ENCODE measurements around the gene MED10. TPM values are rescaled to one million over a fixed set of nuclear protein-coding genes. Genes with fewer than 3 reads are reported as not detected.

MED10 gene
- polyA plus RNA-seq, 1 donor from 2014 or later = 37.9 TPM

GRCh38 chr5:6423327-6424109 lies 45.2 kb upstream of the MED10 start:
- Histone ChIP-seq H3K79me2 (replicated peaks; ENCODE audit: insufficient read depth, low read length) (no peaks in the 10 kb centered on the region), H3K27me3 (ENCODE audit: insufficient read depth, low read depth, low read length) (no peaks in the 10 kb centered on the region), H3K9me2 (ENCODE audit: insufficient read depth, low read length) (no peaks in the 10 kb centered on the region), H3F3A (ENCODE audit: insufficient read depth, low read length, poor library complexity, severe bottlenecking) (no peaks in the 10 kb centered on the region), H3K9ac (ENCODE audit: low read length) (no peak overlapping the region), H3K36me3 (ENCODE audit: insufficient read depth, low read length) (no peaks in the 10 kb centered on the region), H3K9me3 (ENCODE audit: low read length) (no peaks in the 10 kb centered on the region), H3K27ac (ENCODE audit: low read length) (no peak overlapping the region), H4K20me1 (ENCODE audit: insufficient read depth) (no peaks in the 10 kb centered on the region), H3K4me3 (ENCODE audit: low read length) (no peak overlapping the region), H2AFZ (ENCODE audit: low read depth, low read length) (no peak overlapping the region), H3K4me2 (ENCODE audit: low read length) (no peak overlapping the region)
- TF ChIP-seq EZH2 (IDR thresholded peaks at IDR 0.05; ENCODE audit: borderline replicate concordance, insufficient read depth, low read length, poor library complexity, severe bottlenecking) (no peak), MXI1 (conservative IDR thresholded peaks at IDR 0.05; ENCODE audit: poor library complexity, severe bottlenecking) (no peak), SMC3 (conservative IDR thresholded peaks at IDR 0.05; ENCODE audit: poor library complexity) (no peak), RAD21 (conservative IDR thresholded peaks at IDR 0.05) (no peak), EP300 (conservative IDR thresholded peaks at IDR 0.05; ENCODE audit: poor library complexity, severe bottlenecking) (no peak), REST (IDR thresholded peaks at IDR 0.05; ENCODE audit: borderline replicate concordance) (no peak)

DNA sequence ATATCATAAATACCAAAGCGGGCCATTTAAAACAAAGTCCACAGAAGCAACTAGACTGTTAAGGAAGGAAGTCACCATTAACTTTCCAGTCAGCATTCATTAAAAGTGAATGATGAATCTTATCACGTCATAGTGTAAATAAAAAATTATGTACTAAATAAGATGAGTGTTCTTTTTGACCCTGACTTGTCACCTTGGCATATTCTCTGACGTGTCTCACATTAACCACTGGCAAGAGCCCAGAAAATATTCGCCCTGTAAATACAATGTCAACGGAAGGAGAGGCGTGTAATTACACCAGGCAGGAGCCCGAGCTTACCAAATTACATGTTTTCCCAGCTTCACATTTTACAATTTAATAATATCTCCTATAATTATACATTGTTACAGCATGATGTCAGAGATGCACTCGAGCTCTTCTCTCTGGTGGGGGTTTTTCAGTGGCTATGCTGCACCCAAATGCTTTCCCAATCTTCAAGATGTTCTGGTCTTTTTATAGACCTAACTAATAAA lies 41.0 kb upstream of the MED10 start:
- Histone ChIP-seq H2AFZ (ENCODE audit: low read depth, low read length) (no peak overlapping the region), H4K20me1 (ENCODE audit: insufficient read depth) (no peaks in the 10 kb centered on the region), H3K79me2 (replicated peaks; ENCODE audit: insufficient read depth, low read length) (no peaks in the 10 kb centered on the region), H3K27ac (ENCODE audit: low read length) (no peak overlapping the region), H3K27me3 (ENCODE audit: insufficient read depth, low read depth, low read length) (no peaks in the 10 kb centered on the region), H3K4me2 (ENCODE audit: low read length) (no peak overlapping the region), H3K9ac (ENCODE audit: low read length) (no peak overlapping the region), H3K36me3 (ENCODE audit: insufficient read depth, low read length) (no peaks in the 10 kb centered on the region), H3F3A (ENCODE audit: insufficient read depth, low read length, poor library complexity, severe bottlenecking) (no peaks in the 10 kb centered on the region), H3K9me3 (ENCODE audit: low read length) (no peaks in the 10 kb centered on the region), H3K4me3 (ENCODE audit: low read length) (no peak overlapping the region), H3K9me2 (ENCODE audit: insufficient read depth, low read length) (no peaks in the 10 kb centered on the region)
- TF ChIP-seq TAF1 (IDR thresholded peaks at IDR 0.05; ENCODE audit: low read depth) (no peak), EP300 (conservative IDR thresholded peaks at IDR 0.05; ENCODE audit: poor library complexity, severe bottlenecking) (no peak), POLR2AphosphoS5 (IDR thresholded peaks at IDR 0.05) (no peak), SMC3 (conservative IDR thresholded peaks at IDR 0.05; ENCODE audit: poor library complexity) (no peak), EZH2 (IDR thresholded peaks at IDR 0.05; ENCODE audit: borderline replicate concordance, insufficient read depth, low read length, poor library complexity, severe bottlenecking) (no peak), RAD21 (conservative IDR thresholded peaks at IDR 0.05) (no peak), MXI1 (conservative IDR thresholded peaks at IDR 0.05; ENCODE audit: poor library complexity, severe bottlenecking) (no peak), REST (IDR thresholded peaks at IDR 0.05; ENCODE audit: borderline replicate concordance) (no peak)
- TF ChIP-seq, protein P1, sequence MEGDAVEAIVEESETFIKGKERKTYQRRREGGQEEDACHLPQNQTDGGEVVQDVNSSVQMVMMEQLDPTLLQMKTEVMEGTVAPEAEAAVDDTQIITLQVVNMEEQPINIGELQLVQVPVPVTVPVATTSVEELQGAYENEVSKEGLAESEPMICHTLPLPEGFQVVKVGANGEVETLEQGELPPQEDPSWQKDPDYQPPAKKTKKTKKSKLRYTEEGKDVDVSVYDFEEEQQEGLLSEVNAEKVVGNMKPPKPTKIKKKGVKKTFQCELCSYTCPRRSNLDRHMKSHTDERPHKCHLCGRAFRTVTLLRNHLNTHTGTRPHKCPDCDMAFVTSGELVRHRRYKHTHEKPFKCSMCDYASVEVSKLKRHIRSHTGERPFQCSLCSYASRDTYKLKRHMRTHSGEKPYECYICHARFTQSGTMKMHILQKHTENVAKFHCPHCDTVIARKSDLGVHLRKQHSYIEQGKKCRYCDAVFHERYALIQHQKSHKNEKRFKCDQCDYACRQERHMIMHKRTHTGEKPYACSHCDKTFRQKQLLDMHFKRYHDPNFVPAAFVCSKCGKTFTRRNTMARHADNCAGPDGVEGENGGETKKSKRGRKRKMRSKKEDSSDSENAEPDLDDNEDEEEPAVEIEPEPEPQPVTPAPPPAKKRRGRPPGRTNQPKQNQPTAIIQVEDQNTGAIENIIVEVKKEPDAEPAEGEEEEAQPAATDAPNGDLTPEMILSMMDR (IDR thresholded peaks at IDR 0.05; ENCODE audit: poor library complexity, severe bottlenecking) = no peak
